ENCODE measurements around the gene CBLB. TPM values are rescaled to one million over a fixed set of nuclear protein-coding genes. Genes with fewer than 3 reads are reported as not detected.

Gene CBLB
- total and polyA plus RNA-seq, 8 donors: 30.7 to 49.3 (median 42.6) TPM

GRCh38 chr3:105686278-105686897 is 182.4 kb downstream of the CBLB start:
- H3K4me3 ChIP-seq: no peak overlapping the region
- no peaks in the 10 kb centered on the region for H3K27me3 ChIP-seq
- H3K4me1 ChIP-seq: peaks cover 0 to 10% of the 10 kb centered on the region in 2 donors
- ATAC-seq (peak; percentile 71), DNase-seq (peak in 2 of 4 donors; percentile 7 to 16)
- peaks cover 0 to 21% of the 10 kb centered on the region in 2 donors for H3K36me3 ChIP-seq
- TF ChIP-seq CTCF (IDR thresholded peaks at IDR 0.05): peak; percentile 50 to 71
- intact Hi-C loops (cut with DNase I): no loop called here
- no peak overlapping the region for H3K27ac ChIP-seq
- no peaks in the 10 kb centered on the region for H3K9me3 ChIP-seq

GRCh38 chr3:105679951-105680350 is 188.9 kb downstream of the CBLB start:
- H3K36me3 ChIP-seq: peaks cover 0 to 61% of the 10 kb centered on the region in 2 donors
- H3K4me3 ChIP-seq: no peak overlapping the region
- intact Hi-C loops (cut with DNase I): no loop called here
- no peaks in the 10 kb centered on the region for H3K4me1 ChIP-seq
- no peak for DNase-seq
- ATAC-seq: no peak
- H3K27ac ChIP-seq: no peak overlapping the region
- H3K9me3 ChIP-seq: no peaks in the 10 kb centered on the region
- no peaks in the 10 kb centered on the region for H3K27me3 ChIP-seq
- no peak for TF ChIP-seq CTCF (IDR thresholded peaks at IDR 0.05)

DNA sequence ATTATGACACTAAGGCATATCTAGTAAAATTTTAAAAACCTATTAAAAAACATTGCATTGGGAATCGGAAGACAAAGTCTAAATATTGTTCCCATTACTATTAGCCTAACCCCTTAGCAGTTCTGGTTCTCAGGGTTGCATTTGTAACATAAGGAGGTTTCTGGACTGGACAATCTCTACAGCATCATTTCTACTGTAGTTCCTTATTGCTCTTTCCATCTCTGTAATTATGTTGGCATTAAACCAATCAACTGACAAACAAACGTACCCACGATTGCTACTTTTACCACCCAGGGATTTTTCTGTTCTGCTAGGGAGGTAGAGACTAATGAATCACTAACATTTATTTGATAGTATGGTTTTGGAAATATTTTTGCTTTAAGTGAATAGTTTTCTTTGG is 190.8 kb downstream of the CBLB start:
- intact Hi-C loops (cut with DNase I): no loop called here
- Histone ChIP-seq H3K4me1 (no peaks in the 10 kb centered on the region), H3K27me3 (no peaks in the 10 kb centered on the region), H3K9me3 (no peaks in the 10 kb centered on the region), H3K36me3 (peaks cover 0 to 50% of the 10 kb centered on the region in 2 donors), H3K4me3 (no peak overlapping the region), H3K27ac (no peak overlapping the region)
- TF ChIP-seq CTCF (IDR thresholded peaks at IDR 0.05): no peak
- DNase-seq: no peak
- no peak for ATAC-seq

- ATAC-seq (no peak), DNase-seq (no peak)
- intact Hi-C loops (cut with DNase I): no loop called here
- Histone ChIP-seq H3K36me3 (peaks cover 0 to 50% of the 10 kb centered on the region in 2 donors), H3K4me3 (no peak overlapping the region), H3K9me3 (no peaks in the 10 kb centered on the region), H3K27me3 (no peaks in the 10 kb centered on the region), H3K4me1 (no peaks in the 10 kb centered on the region), H3K27ac (no peak overlapping the region)
- no peak for TF ChIP-seq CTCF (IDR thresholded peaks at IDR 0.05)
Measured at GRCh38 chr3:105676621-105677300, 192.1 kb downstream of the CBLB start.

DNA sequence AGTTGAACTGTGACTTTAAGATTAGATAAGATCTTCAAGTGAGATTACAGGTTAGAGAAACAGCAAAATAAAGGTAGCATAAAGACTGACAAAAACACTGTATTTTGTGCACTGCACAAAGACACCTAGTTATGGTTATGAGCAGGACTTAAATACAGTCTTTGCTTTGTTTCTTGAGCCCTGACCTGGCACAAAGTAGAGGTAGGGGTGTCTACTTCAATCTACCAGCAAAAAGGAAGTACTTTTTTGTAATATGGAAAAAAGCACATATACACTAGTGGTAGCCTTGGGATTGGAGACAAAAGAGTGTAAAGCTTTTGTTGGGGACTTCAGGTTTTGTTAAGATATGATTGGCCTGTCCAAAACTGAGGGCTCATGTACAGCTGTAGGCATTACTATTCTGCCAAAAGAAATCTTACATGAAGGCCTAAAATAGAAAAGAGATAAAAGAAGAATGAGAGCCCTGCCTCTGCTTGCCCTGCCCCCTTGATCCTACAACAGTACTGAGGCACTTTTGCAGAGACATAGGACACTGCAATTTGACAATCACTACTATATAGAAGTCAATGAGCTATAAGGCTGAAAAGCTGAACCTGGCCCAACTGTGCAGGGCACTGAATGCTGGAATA is 194.3 kb downstream of the CBLB start:
- Histone ChIP-seq H3K4me3 (no peak overlapping the region), H3K9me3 (no peaks in the 10 kb centered on the region), H3K27ac (no peak overlapping the region), H3K4me1 (no peaks in the 10 kb centered on the region), H3K27me3 (no peaks in the 10 kb centered on the region), H3K36me3 (peaks cover 0 to 45% of the 10 kb centered on the region in 2 donors)
- ATAC-seq (no peak), DNase-seq (no peak)
- intact Hi-C loops (cut with DNase I): no loop called here
- no peak for TF ChIP-seq CTCF (IDR thresholded peaks at IDR 0.05)
